Naive thymus-derived CD4-positive, alpha-beta T cell (primary cell): Measurements from ENCODE around the gene CRYBG1. TPM values are rescaled to one million over a fixed set of nuclear protein-coding genes. Genes with fewer than 3 reads are reported as not detected.
A peak's percentile ranks its signal among the peaks of the same experiment; 100 is the strongest.
"Not testable (repeated sequence)": the region's sequence is repeated elsewhere in the genome, so short reads cannot be mapped to it uniquely, and the experiment has no call there.

Experiments used
- ATAC-seq: fragments of 150-1000 bp; cut with Tn5 transposase; 2 replicates; pipeline ENCODE4 v1.10.0; 2021; ENCODE audit warnings: mild to moderate bottlenecking, moderate library complexity
- CTCF ChIA-PET: fragments of 350-600 bp; sonication (Branson Sonifier 250); formaldehyde crosslinking; loops from one replicate; lab custom pipeline; 2021; ENCODE audit warnings: antibody characterized with exemption; lab: Charles Lee
- POLR2A ChIA-PET: fragments of 350-600 bp; sonication (Branson Sonifier 250); formaldehyde crosslinking; loops from one replicate; lab custom pipeline; 2021; ENCODE audit warnings: antibody characterized with exemption, inconsistent platforms; lab: Charles Lee
- DNase-seq, 9 donors: peaks; one replicate each; pipeline versions ENCODE4 v3.0.0 to v3.0.0-alpha.2; 2020 to 2022; ENCODE audit warnings: mixed read lengths in 1 of 9
- H3K27ac ChIP-seq: one replicate; pipeline ENCODE4 v1.7.0; 2013; ENCODE audit warnings: mild to moderate bottlenecking, low read depth, low read length, moderate library complexity
- H3K27me3 ChIP-seq, 2 donors: one replicate each; pipeline ENCODE4 v1.7.0; 2013; ENCODE audit warnings: low read length in 2 of 2, mild to moderate bottlenecking in 2 of 2, moderate library complexity in 2 of 2; ENCODE audit not compliant: control insufficient read depth in 2 of 2, insufficient read depth in 2 of 2
- H3K36me3 ChIP-seq, 3 experiments: 1 replicate in 2 of 3; 2 replicates in 1 of 3; pipeline ENCODE4 v1.7.0; 2013; ENCODE audit warnings: low read length in 3 of 3, mild to moderate bottlenecking in 3 of 3, moderate library complexity in 1 of 3; ENCODE audit not compliant: insufficient read depth in 3 of 3, control insufficient read depth in 2 of 3
- H3K4me1 ChIP-seq, 2 donors: one replicate each; pipeline ENCODE4 v1.7.0; 2013; ENCODE audit warnings: low read length in 2 of 2, mild to moderate bottlenecking in 2 of 2, moderate library complexity in 1 of 2; ENCODE audit not compliant: control insufficient read depth in 2 of 2, insufficient read depth in 2 of 2
- H3K4me3 ChIP-seq: 2 replicates; pipeline ENCODE4 v1.7.0; 2013; ENCODE audit warnings: mild to moderate bottlenecking, low read length
- H3K9me3 ChIP-seq, 3 experiments: 1 replicate in 2 of 3; 2 replicates in 1 of 3; pipeline ENCODE4 v1.7.0; 2013; ENCODE audit warnings: low read length in 3 of 3; ENCODE audit not compliant: control insufficient read depth in 2 of 3
- H3K27ac Mint-ChIP-seq, 9 donors: one replicate each; pipeline ENCODE4 v1.8.0; 2020 to 2022; ENCODE audit warnings: mixed read lengths in 9 of 9, mild to moderate bottlenecking in 8 of 9, moderate library complexity in 5 of 9, inconsistent platforms in 2 of 9
- H3K27me3 Mint-ChIP-seq, 5 donors: one replicate each; pipeline ENCODE4 v1.8.0; 2021 to 2022; ENCODE audit warnings: mixed read lengths in 5 of 5, mild to moderate bottlenecking in 1 of 5
- H3K36me3 Mint-ChIP-seq, 5 donors: one replicate each; pipeline ENCODE4 v1.8.0; 2020 to 2022; ENCODE audit warnings: mixed read lengths in 5 of 5, mild to moderate bottlenecking in 3 of 5, inconsistent platforms in 1 of 5
- H3K4me1 Mint-ChIP-seq, 7 donors: one replicate each; pipeline ENCODE4 v1.8.0; 2020 to 2022; ENCODE audit warnings: mixed read lengths in 7 of 7, mild to moderate bottlenecking in 3 of 7, inconsistent platforms in 1 of 7
- H3K4me3 Mint-ChIP-seq, 10 donors: one replicate each; pipeline ENCODE4 v1.8.0; 2020 to 2022; ENCODE audit warnings: mild to moderate bottlenecking in 10 of 10, mixed read lengths in 10 of 10, moderate library complexity in 6 of 10, inconsistent platforms in 2 of 10
- H3K9me3 Mint-ChIP-seq, 11 donors: one replicate each; pipeline ENCODE4 v1.8.0; 2020 to 2022; ENCODE audit warnings: mixed read lengths in 11 of 11, mild to moderate bottlenecking in 4 of 11, inconsistent platforms in 1 of 11, moderate library complexity in 1 of 11
- intact Hi-C, 2 donors: fragments of 100-400 bp; cut with micrococcal nuclease; formaldehyde crosslinking; loops; one replicate each; pipeline ENCODE4 v1.15.1; 2023
- polyA plus RNA-seq, 2 donors: library from polyadenylated mRNA; unstranded; fragments of 300-500 nt; fragmentation: Illumina TruSeq; gene quantifications; one replicate each; pipeline ENCODE4 v1.2.3, GENCODE V29; 2021
- total RNA-seq, 6 experiments: library from RNA in 5 of 6; stranded (reverse) in 5 of 6; gene quantifications; 1 replicate in 5 of 6; 2 replicates in 1 of 6; pipeline ENCODE4 v1.2.3 and lab custom pipeline; 2021 to 2026

The CRYBG1 gene
- total and polyA plus RNA-seq, 7 experiments from 2014 or later: 11.3 to 39.8 (median 30.3) TPM

- DNase-seq (peak; percentile 68 to 83 (median 78)), ATAC-seq (peak; percentile 86)
- Mint-ChIP-seq H3K4me1 (peaks cover 34 to 60% (median 51%) of the 10 kb centered on the region in 7 donors), H3K4me3 (peak overlapping the region; percentile 89 to 98 (median 96)), H3K27ac (peak overlapping the region; percentile 92 to 99 (median 96)), H3K27me3 (peaks cover 0 to 40% (median 0%) of the 10 kb centered on the region in 5 donors), H3K36me3 (peaks cover 0 to 3% (median 0%) of the 10 kb centered on the region in 5 donors), H3K9me3 (peaks cover 0 to 4% (median 0%) of the 10 kb centered on the region in 11 donors)
- CTCF ChIA-PET: interaction anchor here (0.6 to 7.1 kb wide), 16 partner anchors 12 to 1187 kb away, joined by 3 to 74 read pairs (median 7); no protein-coding TSS in a partner anchor
- H3K27me3 ChIP-seq: no peaks in the 10 kb centered on the region
- H3K36me3 ChIP-seq: peaks cover 0 to 11% (median 0%) of the 10 kb centered on the region in 3 experiments
- no peaks in the 10 kb centered on the region for H3K9me3 ChIP-seq
- H3K4me3 ChIP-seq: peak overlapping the region; percentile 92
- intact Hi-C loops: loop anchor here (1.0 to 10.0 kb wide), 12 partner anchors 8 to 1445 kb away; partner anchors contain the start of genes ATG5 (in 2 of the 2), SEC63 (in 2 of the 2), BEND3 (in 1 of the 2) and MTRES1 (in 1 of the 2)
- H3K27ac ChIP-seq: peak overlapping the region; percentile 100
- POLR2A ChIA-PET: interaction anchor here (0.6 to 6.4 kb wide), 13 partner anchors 9 to 1756 kb away, joined by 3 to 173 read pairs (median 6); no protein-coding TSS in a partner anchor
- H3K4me1 ChIP-seq: peaks cover 28 to 41% of the 10 kb centered on the region in 2 donors
Observed at GRCh38 chr6:106512048-106512967, 151.8 kb downstream of the CRYBG1 start.

GRCh38 chr6:106512968-106513574 is 152.6 kb downstream of the CRYBG1 start:
- H3K9me3 ChIP-seq: no peaks in the 10 kb centered on the region
- H3K9me3 Mint-ChIP-seq: peaks cover 0 to 4% (median 0%) of the 10 kb centered on the region in 11 donors
- H3K36me3 Mint-ChIP-seq: peaks cover 0 to 3% (median 0%) of the 10 kb centered on the region in 5 donors
- peak overlapping the region; percentile 100 for H3K27ac ChIP-seq
- POLR2A ChIA-PET: interaction anchor here (0.7 to 6.4 kb wide), 10 partner anchors 10 to 53 kb away, joined by 3 to 173 read pairs (median 8); no protein-coding TSS in a partner anchor
- peaks cover 0 to 33% (median 0%) of the 10 kb centered on the region in 5 donors for H3K27me3 Mint-ChIP-seq
- peaks cover 37 to 66% (median 59%) of the 10 kb centered on the region in 7 donors for H3K4me1 Mint-ChIP-seq
- intact Hi-C loops: loop anchor here (1.0 to 10.0 kb wide), 12 partner anchors 7 to 1444 kb away; partner anchors contain the start of genes ATG5 (in 2 of the 2), SEC63 (in 2 of the 2), BEND3 (in 1 of the 2) and MTRES1 (in 1 of the 2)
- peaks cover 0 to 11% (median 0%) of the 10 kb centered on the region in 3 experiments for H3K36me3 ChIP-seq
- H3K4me3 Mint-ChIP-seq: peak overlapping the region; percentile 89 to 98 (median 96)
- H3K27ac Mint-ChIP-seq: peak overlapping the region; percentile 92 to 99 (median 96)
- peaks cover 33 to 45% of the 10 kb centered on the region in 2 donors for H3K4me1 ChIP-seq
- CTCF ChIA-PET: interaction anchor here (0.7 to 7.1 kb wide), 12 partner anchors 11 to 1186 kb away, joined by 3 to 74 read pairs (median 8); no protein-coding TSS in a partner anchor
- H3K4me3 ChIP-seq: peak overlapping the region; percentile 92
- no peaks in the 10 kb centered on the region for H3K27me3 ChIP-seq
- DNase-seq: peak in 2 of 9 donors; percentile 13 to 17
- no peak for ATAC-seq

GRCh38 chr6:106513808-106514582 is 153.5 kb downstream of the CRYBG1 start:
- Mint-ChIP-seq H3K36me3 (peaks cover 0 to 3% (median 0%) of the 10 kb centered on the region in 5 donors), H3K4me3 (peak overlapping the region; percentile 89 to 98 (median 96))
- H3K27ac ChIP-seq: peak overlapping the region; percentile 100

GRCh38 chr6:106514583-106514885 is 154.0 kb downstream of the CRYBG1 start:
- peak overlapping the region; percentile 100 for H3K27ac ChIP-seq
- DNase-seq (no peak), ATAC-seq (no peak)
- H3K27me3 Mint-ChIP-seq: peaks cover 0 to 21% (median 0%) of the 10 kb centered on the region in 5 donors
- ChIA-PET CTCF (interaction anchor here (0.6 to 7.1 kb wide), 7 partner anchors 9 to 460 kb away, joined by 3 to 74 read pairs (median 8); no protein-coding TSS in a partner anchor), POLR2A (interaction anchor here (1.2 to 6.4 kb wide), 4 partner anchors 9 to 31 kb away, joined by 6 to 173 read pairs (median 12); no protein-coding TSS in a partner anchor)
- intact Hi-C loops: loop anchor here (5.0 to 10.0 kb wide), 5 partner anchors 513 to 1443 kb away; partner anchors contain the start of genes SEC63 (in 2 of the 2), BEND3 (in 1 of the 2) and MTRES1 (in 1 of the 2)
- peaks cover 0 to 4% (median 0%) of the 10 kb centered on the region in 11 donors for H3K9me3 Mint-ChIP-seq
- H3K4me1 ChIP-seq: peaks cover 47 to 59% of the 10 kb centered on the region in 2 donors
- H3K9me3 ChIP-seq: no peaks in the 10 kb centered on the region
- peak overlapping the region; percentile 92 for H3K4me3 ChIP-seq
- H3K27me3 ChIP-seq: no peaks in the 10 kb centered on the region
- H3K36me3 Mint-ChIP-seq: peaks cover 0 to 3% (median 0%) of the 10 kb centered on the region in 5 donors
- H3K27ac Mint-ChIP-seq: peak overlapping the region; percentile 92 to 99 (median 96)
- H3K36me3 ChIP-seq: peaks cover 0 to 11% (median 0%) of the 10 kb centered on the region in 3 experiments
- H3K4me3 Mint-ChIP-seq: peak overlapping the region; percentile 89 to 98 (median 96)
- H3K4me1 Mint-ChIP-seq: peaks cover 47 to 81% (median 71%) of the 10 kb centered on the region in 7 donors

More at GRCh38 chr6:106513808-106514582, 153.5 kb downstream of the CRYBG1 start:
- peaks cover 0 to 25% (median 0%) of the 10 kb centered on the region in 5 donors for H3K27me3 Mint-ChIP-seq
- ChIA-PET POLR2A (interaction anchor here (1.2 to 6.4 kb wide), 6 partner anchors 9 to 53 kb away, joined by 6 to 173 read pairs (median 9); no protein-coding TSS in a partner anchor), CTCF (interaction anchor here (0.6 to 7.1 kb wide), 9 partner anchors 10 to 459 kb away, joined by 3 to 74 read pairs (median 8); no protein-coding TSS in a partner anchor)
- peak in 3 of 9 donors; percentile 11 to 28 (median 25) for DNase-seq
- intact Hi-C loops: loop anchor here (2.0 to 10.0 kb wide), 7 partner anchors 115 to 1443 kb away; partner anchors contain the start of genes SEC63 (in 2 of the 2), ATG5 (in 1 of the 2), BEND3 (in 1 of the 2) and MTRES1 (in 1 of the 2)
- H3K4me1 Mint-ChIP-seq: peaks cover 43 to 75% (median 67%) of the 10 kb centered on the region in 7 donors
- H3K27ac Mint-ChIP-seq: peak overlapping the region; percentile 92 to 99 (median 96)
- H3K4me3 ChIP-seq: peak overlapping the region; percentile 92
- ATAC-seq: no peak
- no peaks in the 10 kb centered on the region for H3K9me3 ChIP-seq
- no peaks in the 10 kb centered on the region for H3K27me3 ChIP-seq
- peaks cover 0 to 11% (median 0%) of the 10 kb centered on the region in 3 experiments for H3K36me3 ChIP-seq
- H3K9me3 Mint-ChIP-seq: peaks cover 0 to 4% (median 0%) of the 10 kb centered on the region in 11 donors
- H3K4me1 ChIP-seq: peaks cover 41 to 54% of the 10 kb centered on the region in 2 donors

GRCh38 chr6:106515582-106515981 is 155.1 kb downstream of the CRYBG1 start:
- POLR2A ChIA-PET: interaction anchor here (1.7 kb wide), 1 partner anchor 10 kb away, joined by 10 read pairs; no protein-coding TSS in a partner anchor
- Mint-ChIP-seq H3K4me3 (peak overlapping the region in 7 of 10 donors; percentile 67 to 98 (median 95)), H3K27me3 (peaks cover 0 to 10% (median 0%) of the 10 kb centered on the region in 5 donors), H3K27ac (peak overlapping the region in 8 of 9 donors; percentile 88 to 98 (median 92)), H3K4me1 (peaks cover 45 to 81% (median 69%) of the 10 kb centered on the region in 7 donors)
- intact Hi-C loops: loop anchor here (10.0 kb wide), 3 partner anchors 599 to 1439 kb away; partner anchors contain the start of genes BEND3 (in 1 of the 2) and SEC63 (in 1 of the 2)
- H3K27me3 ChIP-seq, H3K9me3 ChIP-seq, ATAC-seq, H3K9me3 Mint-ChIP-seq, DNase-seq, H3K36me3 Mint-ChIP-seq: not testable (repeated sequence)
- CTCF ChIA-PET: interaction anchor here (1.4 kb wide), 1 partner anchor 24 kb away, joined by 3 read pairs; no protein-coding TSS in a partner anchor
- Histone ChIP-seq H3K4me1 (peaks cover 56 to 63% of the 10 kb centered on the region in 2 donors), H3K27ac (peak overlapping the region; percentile 100), H3K4me3 (peak overlapping the region; percentile 92), H3K36me3 (peaks cover 0 to 11% (median 0%) of the 10 kb centered on the region in 3 experiments)
